ENCODE measurements around the gene EEF1A2.

The EEF1A2 gene

GRCh38 chr20:63522091-63522868 lies 23.4 kb upstream of the EEF1A2 start:
- Histone ChIP-seq H3K79me2 (ENCODE audit: low read length) (peaks cover 15% of the 10 kb centered on the region), H2AFZ (ENCODE audit: low read length) (no peak overlapping the region), H3K9ac (ENCODE audit: low read length) (no peak overlapping the region), H3K9me3 (replicated peaks; ENCODE audit: insufficient read depth, low read length) (no peaks in the 10 kb centered on the region), H3K27me3 (replicated peaks; ENCODE audit: insufficient read depth, low read length) (peaks cover 30% of the 10 kb centered on the region), H3K9me2 (replicated peaks; ENCODE audit: insufficient read depth, low read length) (no peaks in the 10 kb centered on the region), H3K4me3 (ENCODE audit: low read length) (no peak overlapping the region), H3K27ac (ENCODE audit: low read length) (no peak overlapping the region), H4K20me1 (ENCODE audit: insufficient read depth, low read length) (no peaks in the 10 kb centered on the region), H3K4me1 (ENCODE audit: low read length) (0 out of 2 replicates have a peak, but pooled peaks cover 4% of the 10 kb centered on the region), H3F3A (ENCODE audit: insufficient read depth, low read length) (peaks cover 7% of the 10 kb centered on the region; the same call in 1 of the 2 replicates), H3K4me2 (ENCODE audit: low read depth, low read length) (no peak overlapping the region), H3K36me3 (replicated peaks; ENCODE audit: insufficient read depth, low read length) (no peaks in the 10 kb centered on the region)
- no peak for TF ChIP-seq EZH2 (optimal IDR thresholded peaks at IDR 0.05; ENCODE audit: low read depth, low read length)
- no peak for TF ChIP-seq CTCF (IDR thresholded peaks at IDR 0.05; ENCODE audit: low read length)
- no peak for TF ChIP-seq EZH2phosphoT487 (IDR thresholded peaks at IDR 0.05; ENCODE audit: low read length)
- DNase-seq, result no peak

GRCh38 chr20:63521602-63522001 lies 22.7 kb upstream of the EEF1A2 start:
- Histone ChIP-seq H3K9me2 (replicated peaks; ENCODE audit: insufficient read depth, low read length) (no peaks in the 10 kb centered on the region), H3K4me3 (ENCODE audit: low read length) (peak overlapping the region; percentile 84), H3K27ac (ENCODE audit: low read length) (no peak overlapping the region), H3K79me2 (ENCODE audit: low read length) (peaks cover 15% of the 10 kb centered on the region), H3K36me3 (replicated peaks; ENCODE audit: insufficient read depth, low read length) (no peaks in the 10 kb centered on the region), H3K27me3 (replicated peaks; ENCODE audit: insufficient read depth, low read length) (peaks cover 33% of the 10 kb centered on the region), H4K20me1 (ENCODE audit: insufficient read depth, low read length) (no peaks in the 10 kb centered on the region), H3K4me2 (ENCODE audit: low read depth, low read length) (peak overlapping the region; percentile 99), H3F3A (ENCODE audit: insufficient read depth, low read length) (peaks cover 7% of the 10 kb centered on the region; the same call in 1 of the 2 replicates), H3K4me1 (ENCODE audit: low read length) (0 out of 2 replicates have a peak, but pooled peaks cover 4% of the 10 kb centered on the region), H3K9ac (ENCODE audit: low read length) (peak overlapping the region; percentile 73), H3K9me3 (replicated peaks; ENCODE audit: insufficient read depth, low read length) (no peaks in the 10 kb centered on the region), H2AFZ (ENCODE audit: low read length) (no peak overlapping the region)
- TF ChIP-seq CTCF (IDR thresholded peaks at IDR 0.05; ENCODE audit: low read length) (no peak), EZH2phosphoT487 (IDR thresholded peaks at IDR 0.05; ENCODE audit: low read length) (no peak), EZH2 (optimal IDR thresholded peaks at IDR 0.05; ENCODE audit: low read depth, low read length) (no peak)
- no peak for DNase-seq

- peak overlapping the region; percentile 73 for H3K9ac ChIP-seq (ENCODE audit: low read length)
- H3K79me2 ChIP-seq (ENCODE audit: low read length), result peaks cover 15% of the 10 kb centered on the region
- H3F3A ChIP-seq (ENCODE audit: insufficient read depth, low read length), result peaks cover 7% of the 10 kb centered on the region; the same call in 1 of the 2 replicates
- H3K4me1 ChIP-seq (ENCODE audit: low read length), result 0 out of 2 replicates have a peak, but pooled peaks cover 4% of the 10 kb centered on the region
- H3K9me2 ChIP-seq (replicated peaks; ENCODE audit: insufficient read depth, low read length), result no peaks in the 10 kb centered on the region
- no peaks in the 10 kb centered on the region for H4K20me1 ChIP-seq (ENCODE audit: insufficient read depth, low read length)
- peak; percentile 79 for DNase-seq
- no peaks in the 10 kb centered on the region for H3K36me3 ChIP-seq (replicated peaks; ENCODE audit: insufficient read depth, low read length)
- H3K4me2 ChIP-seq (ENCODE audit: low read depth, low read length), result peak overlapping the region; percentile 99
- H3K9me3 ChIP-seq (replicated peaks; ENCODE audit: insufficient read depth, low read length), result no peaks in the 10 kb centered on the region
- H3K4me3 ChIP-seq (ENCODE audit: low read length), result peak overlapping the region; percentile 84
- no peak overlapping the region for H3K27ac ChIP-seq (ENCODE audit: low read length)
- no peak overlapping the region; the same call in 1 of the 2 replicates for H2AFZ ChIP-seq (ENCODE audit: low read length)
- peaks cover 33% of the 10 kb centered on the region for H3K27me3 ChIP-seq (replicated peaks; ENCODE audit: insufficient read depth, low read length)
- TF ChIP-seq CTCF (IDR thresholded peaks at IDR 0.05; ENCODE audit: low read length), result peak; percentile 14
- no peak for TF ChIP-seq EZH2 (optimal IDR thresholded peaks at IDR 0.05; ENCODE audit: low read depth, low read length)
Observed at GRCh38 chr20:63520934-63521601, 22.2 kb upstream of the EEF1A2 start.

All from MM.1S (cell line).